Measurements from ENCODE around the gene HCRTR1. TPM values are rescaled to one million over a fixed set of nuclear protein-coding genes. Genes with fewer than 3 reads are reported as not detected.

Gene HCRTR1
- total and polyA plus RNA-seq, 2 donors (not counting 3 experiments of a cell fraction or from before 2014, with no cell fraction given): 0.93 to 1.5 TPM

GRCh38 chr1:31668303-31668883, 50.9 kb downstream of the HCRTR1 start:
- dilution Hi-C loops (cut with MboI; ENCODE audit: extremely low pct_ligation_motif_present, low sequenced_read_pairs) (no loop called here), intact Hi-C loops (cut with micrococcal nuclease) (no loop called here)
- no peaks in the 10 kb centered on the region for H3K36me3 ChIP-seq (ENCODE audit: control insufficient read depth in 2 of 2, extremely low read depth in 1 of 2, insufficient read depth in 2 of 2, low read length in 2 of 2)
- no TSS peak for BruUV-seq (replicated peaks)
- no peaks in the 10 kb centered on the region for H4K20me1 ChIP-seq (replicated peaks; ENCODE audit: control insufficient read depth, extremely low read depth, insufficient read depth, low read length)
- DNase-seq (ENCODE audit: low read depth, low spot score) (no peak), FAIRE-seq (no peak)
- TF ChIP-seq MYC (IDR thresholded peaks at IDR 0.05; ENCODE audit: low read depth, low read length): no peak
- no peak overlapping the region for H3K9ac ChIP-seq (replicated peaks; ENCODE audit: extremely low read depth, insufficient read depth, low read length)
- CTCF ChIA-PET: interaction anchor here (1.1 to 11.5 kb wide), 3 partner anchors 39 to 77 kb away, joined by 3 to 180 read pairs (median 177); no protein-coding TSS in a partner anchor
- H2AFZ ChIP-seq (ENCODE audit: low read depth, low read length): no peak overlapping the region
- H3K4me1 ChIP-seq (ENCODE audit: control insufficient read depth, extremely low read depth, insufficient read depth, low read length): peaks cover 13% of the 10 kb centered on the region
- H3K4me2 ChIP-seq (ENCODE audit: insufficient read depth, low read length): no peak overlapping the region
- H3K9me1 ChIP-seq (replicated peaks; ENCODE audit: control insufficient read depth, extremely low read depth, insufficient read depth, low read length): no peaks in the 10 kb centered on the region
- no peak overlapping the region for H3K27ac ChIP-seq (ENCODE audit: insufficient read depth, low read depth, low read length)
- no peaks in the 10 kb centered on the region for H3K27me3 ChIP-seq (ENCODE audit: control insufficient read depth in 2 of 2, insufficient read depth in 2 of 2, low read length in 2 of 2)
- H3K9me3 ChIP-seq (replicated peaks; ENCODE audit: control insufficient read depth, insufficient read depth, low read length): no peaks in the 10 kb centered on the region
- H3K4me3 ChIP-seq (replicated peaks in 1 of 3; ENCODE audit: insufficient read depth in 1 of 3, low read depth in 1 of 3, low read length in 3 of 3): no peak overlapping the region
- POLR2A ChIA-PET: no interaction called here
- H3K79me2 ChIP-seq (ENCODE audit: control insufficient read depth, insufficient read depth, low read length): no peaks in the 10 kb centered on the region

DNA sequence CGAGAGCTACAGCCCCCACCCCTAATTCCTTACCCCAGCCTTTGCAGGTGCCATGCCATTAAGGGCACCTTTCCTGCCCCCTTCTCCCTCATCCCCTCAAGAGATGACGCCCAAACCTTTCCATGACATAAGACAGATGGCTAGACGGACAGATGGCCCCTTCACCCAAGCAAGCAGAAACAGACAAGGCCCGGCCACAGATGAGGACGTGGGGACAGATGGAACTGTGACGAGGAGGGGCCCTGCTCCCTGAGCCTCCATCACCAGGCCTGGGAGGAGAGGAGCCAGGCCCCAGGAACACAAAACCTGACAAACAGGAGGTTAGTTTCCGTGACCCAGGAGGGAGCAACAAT, 51.9 kb downstream of the HCRTR1 start:
- no peaks in the 10 kb centered on the region for H3K79me2 ChIP-seq (ENCODE audit: control insufficient read depth, insufficient read depth, low read length)
- H2AFZ ChIP-seq (ENCODE audit: low read depth, low read length): peak overlapping the region; percentile 86
- POLR2A ChIA-PET: no interaction called here
- no peaks in the 10 kb centered on the region for H4K20me1 ChIP-seq (replicated peaks; ENCODE audit: control insufficient read depth, extremely low read depth, insufficient read depth, low read length)
- no peak overlapping the region for H3K4me2 ChIP-seq (ENCODE audit: insufficient read depth, low read length)
- no peaks in the 10 kb centered on the region for H3K9me3 ChIP-seq (replicated peaks; ENCODE audit: control insufficient read depth, insufficient read depth, low read length)
- H3K9me1 ChIP-seq (replicated peaks; ENCODE audit: control insufficient read depth, extremely low read depth, insufficient read depth, low read length): no peaks in the 10 kb centered on the region
- intact Hi-C loops (cut with micrococcal nuclease) (no loop called here), dilution Hi-C loops (cut with MboI; ENCODE audit: extremely low pct_ligation_motif_present, low sequenced_read_pairs) (no loop called here)
- H3K4me3 ChIP-seq (replicated peaks in 1 of 3; ENCODE audit: insufficient read depth in 1 of 3, low read depth in 1 of 3, low read length in 3 of 3): no peak overlapping the region
- H3K36me3 ChIP-seq (ENCODE audit: control insufficient read depth in 2 of 2, extremely low read depth in 1 of 2, insufficient read depth in 2 of 2, low read length in 2 of 2): no peaks in the 10 kb centered on the region
- FAIRE-seq: no peak
- CTCF ChIA-PET: interaction anchor here (1.1 to 10.6 kb wide), 11 partner anchors 11 to 119 kb away, joined by 3 to 180 read pairs (median 6); no protein-coding TSS in a partner anchor
- DNase-seq (ENCODE audit: low read depth, low spot score): no peak
- no peaks in the 10 kb centered on the region for H3K27me3 ChIP-seq (ENCODE audit: control insufficient read depth in 2 of 2, insufficient read depth in 2 of 2, low read length in 2 of 2)
- no peak overlapping the region for H3K27ac ChIP-seq (ENCODE audit: insufficient read depth, low read depth, low read length)
- peaks cover 13% of the 10 kb centered on the region for H3K4me1 ChIP-seq (ENCODE audit: control insufficient read depth, extremely low read depth, insufficient read depth, low read length)
- no TSS peak for BruUV-seq (replicated peaks)
- H3K9ac ChIP-seq (replicated peaks; ENCODE audit: extremely low read depth, insufficient read depth, low read length): no peak overlapping the region
- no peak for TF ChIP-seq GATA2 (IDR thresholded peaks at IDR 0.05; ENCODE audit: insufficient read depth, insufficient read length, low read depth, low read length)
- TF ChIP-seq MAX (IDR thresholded peaks at IDR 0.05; ENCODE audit: insufficient read depth, insufficient read length): no peak
- TF ChIP-seq CTCF (IDR thresholded peaks at IDR 0.05; ENCODE audit: extremely low read depth in 1 of 2, insufficient read depth in 1 of 2, low read depth in 1 of 2, low read length in 2 of 2): no peak

All from endothelial cell of umbilical vein (primary cell).